HCT116 (cell line): ENCODE results near the gene TFDP1.

Experiments
- SIN3A ChIP-seq: IDR thresholded peaks from 2 replicates; pipeline ENCODE4 v1.6.1; 2012; ENCODE audit warnings: low read depth
- TF ChIP-seq, protein P1 (sequence below), 3 experiments: fragments of 200-600 bp in 1 of 3; sonication (generic) in 1 of 3; IDR thresholded peaks in 2 of 3; conservative IDR thresholded peaks in 1 of 3; 2 replicates each; pipeline ENCODE4 v1.5.1; 2012 to 2017; ENCODE audit warnings: low read depth in 2 of 3, low read length in 2 of 3, antibody characterized with exemption in 1 of 3, borderline replicate concordance in 1 of 3, control low read depth in 1 of 3, mild to moderate bottlenecking in 1 of 3, mixed read lengths in 1 of 3, mixed run types in 1 of 3, moderate library complexity in 1 of 3; ENCODE audit not compliant: insufficient read depth in 1 of 3

DNA sequence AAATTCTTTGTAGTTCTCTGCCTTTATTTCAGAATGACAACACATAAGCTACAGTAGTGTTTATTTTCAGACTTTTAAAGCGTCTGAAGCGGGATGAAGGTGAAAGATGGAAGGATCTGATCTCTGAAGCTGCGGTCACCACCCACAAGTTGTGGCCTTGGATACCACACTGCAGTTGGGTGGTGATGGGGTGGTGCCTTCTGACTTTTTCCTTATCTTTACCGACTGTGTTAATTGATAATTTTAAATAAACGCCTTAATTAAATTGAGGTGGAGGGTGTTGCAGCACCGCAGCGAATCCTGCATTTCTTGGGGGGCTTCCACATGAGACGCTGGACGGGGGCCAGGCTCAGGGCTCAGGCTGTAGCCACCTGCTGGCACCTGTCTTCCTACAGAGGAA, 1.3 kb downstream of the TFDP1 start:
- no peak for TF ChIP-seq SIN3A
- TF ChIP-seq, protein P1, sequence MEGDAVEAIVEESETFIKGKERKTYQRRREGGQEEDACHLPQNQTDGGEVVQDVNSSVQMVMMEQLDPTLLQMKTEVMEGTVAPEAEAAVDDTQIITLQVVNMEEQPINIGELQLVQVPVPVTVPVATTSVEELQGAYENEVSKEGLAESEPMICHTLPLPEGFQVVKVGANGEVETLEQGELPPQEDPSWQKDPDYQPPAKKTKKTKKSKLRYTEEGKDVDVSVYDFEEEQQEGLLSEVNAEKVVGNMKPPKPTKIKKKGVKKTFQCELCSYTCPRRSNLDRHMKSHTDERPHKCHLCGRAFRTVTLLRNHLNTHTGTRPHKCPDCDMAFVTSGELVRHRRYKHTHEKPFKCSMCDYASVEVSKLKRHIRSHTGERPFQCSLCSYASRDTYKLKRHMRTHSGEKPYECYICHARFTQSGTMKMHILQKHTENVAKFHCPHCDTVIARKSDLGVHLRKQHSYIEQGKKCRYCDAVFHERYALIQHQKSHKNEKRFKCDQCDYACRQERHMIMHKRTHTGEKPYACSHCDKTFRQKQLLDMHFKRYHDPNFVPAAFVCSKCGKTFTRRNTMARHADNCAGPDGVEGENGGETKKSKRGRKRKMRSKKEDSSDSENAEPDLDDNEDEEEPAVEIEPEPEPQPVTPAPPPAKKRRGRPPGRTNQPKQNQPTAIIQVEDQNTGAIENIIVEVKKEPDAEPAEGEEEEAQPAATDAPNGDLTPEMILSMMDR (IDR thresholded peaks at IDR 0.05 in 2 of 3, conservative IDR thresholded peaks at IDR 0.05 in 1 of 3; ENCODE audit: borderline replicate concordance in 1 of 3, insufficient read depth in 1 of 3, low read depth in 2 of 3, low read length in 2 of 3): no peak
